HUES6 (cell line): ENCODE measurements around the gene KDM4C.
"Not testable (repeated sequence)": the region's sequence is repeated elsewhere in the genome, so short reads cannot be mapped to it uniquely, and the experiment has no call there.

Source experiments
- H3K27ac ChIP-seq: 2 replicates; pipeline ENCODE4 v1.7.0; 2013; ENCODE audit warnings: low read depth, mild to moderate bottlenecking, low read length, inconsistent platforms
- H3K27me3 ChIP-seq: 2 replicates; pipeline ENCODE4 v1.6.1; 2013; ENCODE audit warnings: low read length; ENCODE audit not compliant: control insufficient read depth, insufficient read depth
- H3K36me3 ChIP-seq: 2 replicates; pipeline ENCODE4 v1.6.1; 2013; ENCODE audit warnings: low read length; ENCODE audit not compliant: control insufficient read depth, insufficient read depth
- H3K4me1 ChIP-seq: 2 replicates; pipeline ENCODE4 v1.6.1; 2013; ENCODE audit warnings: low read length; ENCODE audit not compliant: control insufficient read depth, insufficient read depth
- H3K4me3 ChIP-seq: 2 replicates; pipeline ENCODE4 v1.5.1; 2013; ENCODE audit warnings: low read depth, low read length
- H3K9ac ChIP-seq: one replicate; pipeline ENCODE4 v1.6.1; 2013; ENCODE audit warnings: mild to moderate bottlenecking, low read length
- H3K9me3 ChIP-seq: 2 replicates; pipeline ENCODE4 v1.6.1; 2013; ENCODE audit warnings: low read depth, low read length; ENCODE audit not compliant: control insufficient read depth, insufficient read depth

Gene KDM4C

DNA sequence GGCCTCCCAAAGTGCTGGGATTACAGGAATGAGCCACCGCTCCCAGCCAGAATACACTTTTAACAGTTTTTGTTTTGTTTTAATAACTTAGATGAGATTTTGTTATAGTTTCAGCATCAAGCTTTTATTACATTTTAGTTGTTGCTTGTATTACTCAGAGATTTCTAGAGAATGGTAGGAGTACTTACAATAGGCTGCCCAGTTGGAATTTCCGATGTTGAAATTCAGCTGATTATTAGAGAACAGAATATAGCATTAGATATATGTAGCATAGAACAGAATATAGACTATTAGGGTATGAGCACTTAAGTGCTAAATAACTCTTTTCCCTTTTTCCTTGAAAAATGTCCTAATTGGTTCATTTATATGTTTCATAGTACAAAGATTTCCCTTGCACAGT is 6.2 kb downstream of the KDM4C start:
- H3K27ac ChIP-seq = no peak overlapping the region
- no peaks in the 10 kb centered on the region for H3K27me3 ChIP-seq
- H3K9me3 ChIP-seq = no peaks in the 10 kb centered on the region
- no peak overlapping the region for H3K9ac ChIP-seq
- H3K4me3 ChIP-seq = no peak overlapping the region
- H3K4me1 ChIP-seq = peaks cover 44% of the 10 kb centered on the region
- no peaks in the 10 kb centered on the region for H3K36me3 ChIP-seq

DNA sequence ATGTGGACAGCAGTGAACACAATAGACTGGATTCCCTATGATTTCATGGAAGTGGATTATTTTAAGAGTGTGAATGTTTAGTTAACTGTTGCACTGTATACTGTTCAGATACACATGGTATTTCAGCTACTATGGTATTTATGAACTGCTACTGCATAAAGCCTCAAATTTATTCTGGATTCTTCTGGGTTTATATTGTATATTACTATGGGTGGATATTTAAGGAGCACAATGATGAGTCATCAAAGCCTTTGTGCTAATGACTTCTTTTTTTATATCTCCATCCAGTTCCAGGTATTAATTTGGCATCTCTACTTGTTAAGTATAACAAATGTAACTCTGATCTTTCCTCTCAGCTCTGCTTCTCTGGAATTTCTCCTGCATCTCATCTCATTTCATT is 6.8 kb downstream of the KDM4C start:
- no peaks in the 10 kb centered on the region for H3K36me3 ChIP-seq
- no peaks in the 10 kb centered on the region for H3K27me3 ChIP-seq
- no peak overlapping the region for H3K9ac ChIP-seq
- H3K4me3 ChIP-seq = no peak overlapping the region
- H3K4me1 ChIP-seq = peaks cover 47% of the 10 kb centered on the region
- H3K27ac ChIP-seq = peak overlapping the region; percentile 78; the same call in 1 of the 2 replicates
- H3K9me3 ChIP-seq = no peaks in the 10 kb centered on the region

DNA sequence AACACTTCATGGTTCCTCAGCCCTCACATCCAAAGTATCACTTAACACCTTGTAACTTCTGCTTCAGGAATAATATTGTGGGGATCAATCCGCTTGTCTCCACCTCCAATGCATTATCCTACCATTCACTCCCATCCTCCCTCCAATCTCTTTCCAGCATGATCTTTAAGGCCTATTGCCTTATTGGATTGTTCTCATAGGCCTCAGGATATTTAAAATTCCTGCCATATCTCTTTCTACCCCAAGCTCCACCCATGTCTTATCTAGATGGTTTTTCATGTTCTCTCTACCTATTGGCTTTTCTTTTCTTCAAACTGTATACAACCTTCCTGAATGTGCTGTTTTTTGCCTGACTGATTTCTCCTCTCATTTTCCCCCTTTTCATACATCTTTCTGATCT is 7.2 kb downstream of the KDM4C start:
- Histone ChIP-seq H3K9me3 (no peaks in the 10 kb centered on the region), H3K36me3 (no peaks in the 10 kb centered on the region), H3K27me3 (no peaks in the 10 kb centered on the region), H3K9ac (no peak overlapping the region), H3K27ac (peak overlapping the region; percentile 78), H3K4me1 (peaks cover 47% of the 10 kb centered on the region), H3K4me3 (no peak overlapping the region; the same call in 1 of the 2 replicates)

DNA sequence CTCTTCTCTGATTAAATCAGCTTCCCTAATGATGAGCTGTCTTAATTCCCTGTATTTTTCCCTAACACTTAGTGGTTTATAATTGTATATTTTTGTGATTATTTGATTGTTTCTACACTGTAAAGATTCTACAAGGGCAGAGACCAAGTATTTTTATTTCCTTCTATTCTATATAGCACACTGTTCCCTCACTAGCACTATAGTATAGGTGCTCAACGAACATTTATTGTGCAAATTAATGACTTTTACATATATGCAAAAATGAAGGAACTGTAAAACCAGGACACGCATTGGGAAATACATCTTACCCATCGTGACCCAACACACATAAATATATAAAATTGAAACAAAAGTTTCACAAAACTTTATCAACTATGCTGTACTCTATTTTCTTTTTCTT is 7.6 kb downstream of the KDM4C start:
- no peak overlapping the region for H3K9ac ChIP-seq
- H3K27me3 ChIP-seq = no peaks in the 10 kb centered on the region
- no peaks in the 10 kb centered on the region for H3K36me3 ChIP-seq
- peak overlapping the region; percentile 78 for H3K27ac ChIP-seq
- no peaks in the 10 kb centered on the region for H3K9me3 ChIP-seq
- no peak overlapping the region; the same call in 1 of the 2 replicates for H3K4me3 ChIP-seq
- peaks cover 45% of the 10 kb centered on the region for H3K4me1 ChIP-seq

DNA sequence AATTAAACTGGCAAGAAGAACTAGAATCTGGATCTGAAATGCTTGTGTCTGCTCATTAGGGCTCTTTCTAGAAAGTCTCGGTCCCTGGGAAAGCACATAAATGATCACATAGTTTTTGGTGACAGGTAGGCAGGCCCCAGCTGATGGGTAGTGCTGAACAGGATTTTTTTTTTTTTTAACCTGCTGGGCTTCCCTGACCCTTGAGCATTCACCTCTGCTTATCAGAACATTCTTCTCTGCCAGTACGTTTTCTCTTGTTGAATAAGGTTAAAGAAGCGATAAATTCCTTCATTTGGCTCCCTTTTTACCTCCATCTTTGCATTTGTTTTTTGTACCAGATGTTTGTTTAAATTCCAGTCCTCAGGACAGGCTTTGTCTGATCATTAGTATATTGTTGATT is 8.8 kb downstream of the KDM4C start:
- H3K9me3 ChIP-seq = no peaks in the 10 kb centered on the region
- no peak overlapping the region for H3K27ac ChIP-seq
- no peaks in the 10 kb centered on the region for H3K27me3 ChIP-seq
- H3K36me3 ChIP-seq = no peaks in the 10 kb centered on the region
- H3K4me1 ChIP-seq = peaks cover 46% of the 10 kb centered on the region
- H3K9ac ChIP-seq = no peak overlapping the region
- no peak overlapping the region for H3K4me3 ChIP-seq

DNA sequence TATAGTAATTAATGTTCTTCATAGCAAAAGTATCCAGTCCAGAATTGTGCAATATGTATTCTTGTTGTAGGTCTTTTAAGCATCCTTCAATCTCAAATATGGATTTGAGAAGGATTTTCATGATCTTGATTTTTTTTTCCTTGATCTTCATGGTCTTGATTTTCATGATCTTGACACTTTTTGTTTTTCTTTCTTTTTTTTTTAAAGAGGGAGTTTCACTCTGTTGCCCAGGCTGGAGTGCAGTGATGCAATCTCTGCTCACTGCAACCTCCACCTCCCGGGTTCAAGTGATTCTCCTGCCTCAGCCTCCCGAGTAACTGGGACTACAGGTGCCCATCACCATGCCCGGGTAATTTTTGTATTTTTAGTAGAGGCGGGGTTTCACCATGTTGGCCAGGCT is 10.8 kb downstream of the KDM4C start:
- H3K36me3 ChIP-seq, H3K27me3 ChIP-seq, H3K9ac ChIP-seq, H3K9me3 ChIP-seq, H3K4me3 ChIP-seq, H3K27ac ChIP-seq: not testable (repeated sequence)
- H3K4me1 ChIP-seq = peaks cover 48% of the 10 kb centered on the region

DNA sequence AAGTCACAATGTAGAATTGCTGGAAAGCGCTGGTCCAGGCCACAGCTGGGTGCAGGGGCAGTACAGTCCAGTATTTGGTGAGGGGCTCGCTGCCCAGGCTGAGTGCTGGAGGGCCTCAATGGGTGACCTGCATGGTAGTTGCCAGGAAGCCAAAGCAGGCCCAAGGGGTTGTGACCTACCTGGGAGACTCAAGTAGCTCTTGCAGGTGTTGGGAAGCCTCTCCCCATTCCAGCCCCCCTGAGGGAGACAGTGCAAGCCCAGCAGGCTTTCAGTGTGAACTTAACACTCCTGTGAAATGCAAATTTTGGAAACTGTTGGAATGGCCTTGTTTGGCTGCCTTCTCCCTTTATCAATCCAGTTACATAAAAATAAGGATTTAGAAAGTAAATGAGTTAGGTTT is 13.9 kb downstream of the KDM4C start:
- no peaks in the 10 kb centered on the region for H3K9me3 ChIP-seq
- peak overlapping the region; percentile 70; the same call in 1 of the 2 replicates for H3K27ac ChIP-seq
- H3K4me1 ChIP-seq = peaks cover 30% of the 10 kb centered on the region
- no peaks in the 10 kb centered on the region for H3K27me3 ChIP-seq
- H3K9ac ChIP-seq = no peak overlapping the region
- no peak overlapping the region for H3K4me3 ChIP-seq
- H3K36me3 ChIP-seq = no peaks in the 10 kb centered on the region

DNA sequence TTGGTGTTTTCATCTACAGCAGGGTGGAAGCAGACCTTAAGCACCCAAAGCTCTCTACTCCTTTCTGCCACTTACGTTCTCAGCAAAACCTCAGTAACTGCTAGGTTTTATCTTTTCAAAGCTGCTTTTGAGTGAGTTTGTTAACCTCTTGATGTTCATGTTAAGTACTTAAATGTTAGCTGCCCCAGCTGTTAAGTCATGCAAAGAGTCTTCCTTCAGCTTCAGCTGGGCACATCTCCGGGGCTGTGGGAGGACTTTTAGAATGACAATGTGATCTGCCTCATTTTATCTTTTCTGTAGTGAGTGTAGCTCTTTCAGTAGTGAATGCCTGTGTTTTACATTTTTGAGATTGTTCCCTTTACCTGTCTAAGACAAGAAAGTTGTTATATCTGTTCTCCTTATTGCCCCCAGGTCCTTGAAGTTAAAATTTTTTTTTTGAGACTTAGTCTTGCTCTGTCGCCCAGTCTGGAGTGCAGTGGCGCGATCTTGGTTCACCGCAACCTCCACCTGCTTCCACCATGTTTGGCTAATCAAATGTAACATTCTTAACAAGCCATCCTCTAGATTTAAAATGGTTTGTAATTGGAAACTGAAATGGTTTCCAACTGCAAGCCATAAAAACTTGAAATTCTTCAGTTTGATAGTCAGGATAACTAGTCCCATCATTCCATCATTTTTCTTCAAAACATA is 19.6 kb downstream of the KDM4C start:
- Histone ChIP-seq H3K9me3 (no peaks in the 10 kb centered on the region), H3K27ac (peak overlapping the region; percentile 79), H3K36me3 (no peaks in the 10 kb centered on the region), H3K27me3 (no peaks in the 10 kb centered on the region), H3K4me1 (peaks cover 45% of the 10 kb centered on the region), H3K9ac (peak overlapping the region; percentile 40), H3K4me3 (peak overlapping the region; percentile 19; the same call in 1 of the 2 replicates)

DNA sequence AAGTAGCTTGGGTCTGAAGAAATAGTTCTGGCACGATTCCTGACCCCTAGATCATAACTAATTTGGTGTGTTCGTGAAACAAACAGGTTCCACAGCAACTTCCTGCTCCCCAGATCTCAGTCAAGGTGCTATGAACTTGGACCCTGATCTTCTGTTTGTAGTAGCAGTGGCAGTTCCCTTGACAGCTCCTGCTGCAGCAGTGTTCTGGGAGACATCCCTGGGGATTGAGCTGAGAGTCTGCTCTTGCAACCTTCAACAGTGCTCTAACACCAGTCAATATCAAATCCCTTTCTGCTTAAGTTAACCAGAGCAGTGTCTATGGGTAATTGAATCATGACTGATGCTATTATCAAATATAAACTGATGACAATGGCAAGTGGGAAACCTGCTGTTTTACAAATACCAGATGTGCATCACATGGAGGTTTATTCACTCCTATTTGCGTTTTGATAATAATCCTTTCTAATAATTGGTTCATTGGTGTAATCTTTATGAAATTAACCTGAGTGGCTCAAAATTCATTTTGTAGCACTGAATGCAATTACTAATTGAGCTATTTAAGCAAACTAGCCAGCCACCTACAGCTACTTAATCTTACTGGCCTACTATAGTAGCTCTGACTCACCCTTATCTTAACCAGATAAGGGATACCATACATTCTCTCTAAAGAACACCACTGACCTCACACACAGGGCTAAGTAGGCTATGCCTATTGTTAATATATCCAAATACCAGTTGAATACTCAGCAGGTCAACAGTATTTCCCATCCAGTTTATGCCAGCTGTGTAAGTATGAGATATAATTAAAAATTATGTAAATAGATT is 21.9 kb downstream of the KDM4C start:
- Histone ChIP-seq H3K9me3 (no peaks in the 10 kb centered on the region), H3K27ac (0 out of 2 replicates have a peak overlapping the region, but pooled peaks have one; percentile 29), H3K4me3 (no peak overlapping the region), H3K9ac (no peak overlapping the region), H3K4me1 (peaks cover 47% of the 10 kb centered on the region), H3K27me3 (no peaks in the 10 kb centered on the region), H3K36me3 (no peaks in the 10 kb centered on the region)

DNA sequence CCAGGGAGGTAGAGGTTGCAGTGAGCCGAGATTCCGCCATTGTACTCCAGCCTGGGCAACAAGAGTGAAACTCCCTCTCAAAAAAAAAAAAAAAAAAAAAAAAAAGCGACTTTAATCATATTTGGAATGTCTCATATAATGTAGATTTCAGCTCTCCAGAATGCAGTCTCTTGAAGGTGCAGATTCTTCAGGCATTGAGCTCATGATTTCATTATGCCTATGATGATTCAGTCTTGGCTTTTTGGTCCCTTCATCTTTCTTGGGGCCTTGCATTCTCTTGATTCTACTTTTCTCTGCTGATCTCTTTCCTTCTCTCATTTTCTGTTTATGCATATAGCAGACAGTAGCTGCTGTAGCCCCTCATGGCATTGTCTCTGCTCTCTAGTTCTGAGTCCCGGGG is 22.9 kb downstream of the KDM4C start:
- H3K36me3 ChIP-seq = no peaks in the 10 kb centered on the region
- H3K9me3 ChIP-seq = no peaks in the 10 kb centered on the region
- H3K27ac ChIP-seq = no peak overlapping the region
- H3K27me3 ChIP-seq = no peaks in the 10 kb centered on the region
- no peak overlapping the region for H3K4me3 ChIP-seq
- peaks cover 52% of the 10 kb centered on the region for H3K4me1 ChIP-seq
- H3K9ac ChIP-seq = no peak overlapping the region

DNA sequence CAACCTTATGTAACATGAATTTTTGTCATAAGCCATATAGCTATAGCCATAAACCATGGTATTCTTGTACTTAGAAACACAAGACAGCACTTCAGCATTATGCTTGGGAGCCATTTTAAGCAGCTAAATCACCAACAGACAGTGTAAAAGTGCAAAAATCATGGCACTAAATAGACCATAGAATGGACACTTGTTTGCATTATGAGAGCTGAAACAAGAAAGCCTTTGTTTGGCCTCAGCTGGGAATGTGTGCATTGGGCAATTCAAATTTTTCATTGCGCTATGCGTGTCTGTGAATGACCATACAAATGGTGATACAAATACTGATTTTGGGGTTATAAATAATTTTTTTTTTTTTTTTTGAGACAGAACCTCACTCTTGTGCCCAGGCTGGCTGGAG is 23.7 kb downstream of the KDM4C start:
- no peaks in the 10 kb centered on the region for H3K9me3 ChIP-seq
- H3K36me3 ChIP-seq = no peaks in the 10 kb centered on the region
- no peak overlapping the region for H3K27ac ChIP-seq
- H3K27me3 ChIP-seq = no peaks in the 10 kb centered on the region
- no peak overlapping the region for H3K9ac ChIP-seq
- peaks cover 48% of the 10 kb centered on the region for H3K4me1 ChIP-seq
- H3K4me3 ChIP-seq = no peak overlapping the region
